22Rv1 (cell line): Measurements from ENCODE around the gene PALD1.

ENCODE experiments used
- CTCF ChIP-seq: fragments of 450-650 bp; IDR thresholded peaks from 2 replicates; pipeline ENCODE4 v1.5.1; 2017; ENCODE audit warnings: mild to moderate bottlenecking
- ZFX ChIP-seq: fragments of 450-650 bp; IDR thresholded peaks from 2 replicates; pipeline ENCODE4 v1.6.1; 2017; ENCODE audit warnings: antibody characterized with exemption, borderline replicate concordance

- TF ChIP-seq CTCF (no peak), ZFX (no peak)
Observed at GRCh38 chr10:70505908-70506307, 27.3 kb downstream of the PALD1 start.
